ENCODE measurements around the gene PTPRCAP. TPM values are rescaled to one million over a fixed set of nuclear protein-coding genes. Genes with fewer than 3 reads are reported as not detected.

The PTPRCAP gene
- total and polyA plus RNA-seq, 2 experiments from 2014 or later = 3.3 to 3.5 TPM

DNA sequence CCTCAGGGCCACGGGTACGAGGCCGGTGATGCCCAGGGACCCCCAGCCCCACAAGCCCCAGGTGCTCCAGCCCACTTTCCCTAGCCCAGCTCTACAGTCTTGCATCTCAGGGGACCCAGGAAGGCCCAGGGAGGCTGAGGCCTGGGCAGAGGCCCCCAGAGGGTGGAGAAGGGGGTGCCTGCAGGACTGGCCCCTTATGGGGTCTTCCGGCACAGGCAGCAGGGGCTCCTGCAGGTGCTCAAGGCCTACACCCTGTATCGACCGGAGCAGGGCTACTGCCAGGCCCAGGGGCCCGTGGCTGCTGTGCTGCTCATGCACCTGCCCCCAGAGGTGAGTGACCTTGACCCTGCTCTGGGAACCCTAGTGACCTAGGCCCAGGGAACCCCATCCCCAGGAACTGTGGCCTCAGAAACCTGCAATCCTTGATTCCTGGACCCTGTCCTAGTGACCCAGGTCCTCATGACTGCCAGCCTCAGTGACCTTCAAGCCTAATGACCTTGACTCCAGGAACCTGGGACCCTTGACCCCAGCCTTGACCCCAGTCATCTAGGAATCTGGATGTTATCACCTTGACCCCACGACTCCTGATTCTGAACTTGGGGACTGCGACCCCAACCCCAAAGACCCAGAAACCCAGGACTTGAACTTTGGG, 31.7 kb downstream of the PTPRCAP start (continued):
- TF ChIP-seq, protein P1, sequence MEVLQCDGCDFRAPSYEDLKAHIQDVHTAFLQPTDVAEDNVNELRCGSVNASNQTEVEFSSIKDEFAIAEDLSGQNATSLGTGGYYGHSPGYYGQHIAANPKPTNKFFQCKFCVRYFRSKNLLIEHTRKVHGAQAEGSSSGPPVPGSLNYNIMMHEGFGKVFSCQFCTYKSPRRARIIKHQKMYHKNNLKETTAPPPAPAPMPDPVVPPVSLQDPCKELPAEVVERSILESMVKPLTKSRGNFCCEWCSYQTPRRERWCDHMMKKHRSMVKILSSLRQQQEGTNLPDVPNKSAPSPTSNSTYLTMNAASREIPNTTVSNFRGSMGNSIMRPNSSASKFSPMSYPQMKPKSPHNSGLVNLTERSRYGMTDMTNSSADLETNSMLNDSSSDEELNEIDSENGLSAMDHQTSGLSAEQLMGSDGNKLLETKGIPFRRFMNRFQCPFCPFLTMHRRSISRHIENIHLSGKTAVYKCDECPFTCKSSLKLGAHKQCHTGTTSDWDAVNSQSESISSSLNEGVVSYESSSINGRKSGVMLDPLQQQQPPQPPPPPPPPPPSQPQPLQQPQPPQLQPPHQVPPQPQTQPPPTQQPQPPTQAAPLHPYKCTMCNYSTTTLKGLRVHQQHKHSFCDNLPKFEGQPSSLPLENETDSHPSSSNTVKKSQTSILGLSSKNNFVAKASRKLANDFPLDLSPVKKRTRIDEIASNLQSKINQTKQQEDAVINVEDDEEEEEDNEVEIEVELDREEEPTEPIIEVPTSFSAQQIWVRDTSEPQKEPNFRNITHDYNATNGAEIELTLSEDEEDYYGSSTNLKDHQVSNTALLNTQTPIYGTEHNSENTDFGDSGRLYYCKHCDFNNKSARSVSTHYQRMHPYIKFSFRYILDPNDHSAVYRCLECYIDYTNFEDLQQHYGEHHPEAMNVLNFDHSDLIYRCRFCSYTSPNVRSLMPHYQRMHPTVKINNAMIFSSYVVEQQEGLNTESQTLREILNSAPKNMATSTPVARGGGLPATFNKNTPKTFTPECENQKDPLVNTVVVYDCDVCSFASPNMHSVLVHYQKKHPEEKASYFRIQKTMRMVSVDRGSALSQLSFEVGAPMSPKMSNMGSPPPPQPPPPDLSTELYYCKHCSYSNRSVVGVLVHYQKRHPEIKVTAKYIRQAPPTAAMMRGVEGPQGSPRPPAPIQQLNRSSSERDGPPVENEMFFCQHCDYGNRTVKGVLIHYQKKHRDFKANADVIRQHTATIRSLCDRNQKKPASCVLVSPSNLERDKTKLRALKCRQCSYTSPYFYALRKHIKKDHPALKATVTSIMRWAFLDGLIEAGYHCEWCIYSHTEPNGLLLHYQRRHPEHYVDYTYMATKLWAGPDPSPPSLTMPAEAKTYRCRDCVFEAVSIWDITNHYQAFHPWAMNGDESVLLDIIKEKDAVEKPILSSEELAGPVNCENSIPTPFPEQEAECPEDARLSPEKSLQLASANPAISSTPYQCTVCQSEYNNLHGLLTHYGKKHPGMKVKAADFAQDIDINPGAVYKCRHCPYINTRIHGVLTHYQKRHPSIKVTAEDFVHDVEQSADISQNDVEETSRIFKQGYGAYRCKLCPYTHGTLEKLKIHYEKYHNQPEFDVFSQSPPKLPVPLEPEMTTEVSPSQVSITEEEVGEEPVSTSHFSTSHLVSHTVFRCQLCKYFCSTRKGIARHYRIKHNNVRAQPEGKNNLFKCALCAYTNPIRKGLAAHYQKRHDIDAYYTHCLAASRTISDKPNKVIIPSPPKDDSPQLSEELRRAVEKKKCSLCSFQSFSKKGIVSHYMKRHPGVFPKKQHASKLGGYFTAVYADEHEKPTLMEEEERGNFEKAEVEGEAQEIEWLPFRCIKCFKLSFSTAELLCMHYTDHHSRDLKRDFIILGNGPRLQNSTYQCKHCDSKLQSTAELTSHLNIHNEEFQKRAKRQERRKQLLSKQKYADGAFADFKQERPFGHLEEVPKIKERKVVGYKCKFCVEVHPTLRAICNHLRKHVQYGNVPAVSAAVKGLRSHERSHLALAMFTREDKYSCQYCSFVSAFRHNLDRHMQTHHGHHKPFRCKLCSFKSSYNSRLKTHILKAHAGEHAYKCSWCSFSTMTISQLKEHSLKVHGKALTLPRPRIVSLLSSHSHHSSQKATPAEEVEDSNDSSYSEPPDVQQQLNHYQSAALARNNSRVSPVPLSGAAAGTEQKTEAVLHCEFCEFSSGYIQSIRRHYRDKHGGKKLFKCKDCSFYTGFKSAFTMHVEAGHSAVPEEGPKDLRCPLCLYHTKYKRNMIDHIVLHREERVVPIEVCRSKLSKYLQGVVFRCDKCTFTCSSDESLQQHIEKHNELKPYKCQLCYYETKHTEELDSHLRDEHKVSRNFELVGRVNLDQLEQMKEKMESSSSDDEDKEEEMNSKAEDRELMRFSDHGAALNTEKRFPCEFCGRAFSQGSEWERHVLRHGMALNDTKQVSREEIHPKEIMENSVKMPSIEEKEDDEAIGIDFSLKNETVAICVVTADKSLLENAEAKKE (CRISPR knock-in tag; IDR thresholded peaks at IDR 0.05) = no peak
- TF ChIP-seq, protein P2, sequence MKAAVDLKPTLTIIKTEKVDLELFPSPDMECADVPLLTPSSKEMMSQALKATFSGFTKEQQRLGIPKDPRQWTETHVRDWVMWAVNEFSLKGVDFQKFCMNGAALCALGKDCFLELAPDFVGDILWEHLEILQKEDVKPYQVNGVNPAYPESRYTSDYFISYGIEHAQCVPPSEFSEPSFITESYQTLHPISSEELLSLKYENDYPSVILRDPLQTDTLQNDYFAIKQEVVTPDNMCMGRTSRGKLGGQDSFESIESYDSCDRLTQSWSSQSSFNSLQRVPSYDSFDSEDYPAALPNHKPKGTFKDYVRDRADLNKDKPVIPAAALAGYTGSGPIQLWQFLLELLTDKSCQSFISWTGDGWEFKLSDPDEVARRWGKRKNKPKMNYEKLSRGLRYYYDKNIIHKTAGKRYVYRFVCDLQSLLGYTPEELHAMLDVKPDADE (IDR thresholded peaks at IDR 0.05) = no peak

DNA sequence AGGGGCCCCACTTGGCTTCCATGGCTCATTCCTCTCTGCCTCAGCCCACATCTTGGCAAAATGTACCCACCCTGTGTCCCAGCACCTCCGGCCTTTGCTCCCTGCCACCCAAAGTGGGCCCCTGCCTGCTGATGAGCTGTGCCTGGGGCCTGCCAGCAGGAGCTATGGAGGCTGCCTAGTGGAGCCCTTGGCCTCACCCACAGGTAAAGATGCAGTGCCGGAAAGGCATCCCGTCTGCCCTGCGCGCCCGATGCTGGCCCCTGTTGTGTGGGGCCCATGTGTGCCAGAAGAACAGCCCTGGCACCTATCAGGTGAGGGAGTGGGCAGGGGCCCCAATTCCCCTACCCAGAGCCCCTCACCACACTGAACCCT, 32.3 kb downstream of the PTPRCAP start:
- Histone ChIP-seq H2AFZ (no peak overlapping the region), H3K27me3 (ENCODE audit: insufficient read depth) (no peaks in the 10 kb centered on the region), H4K20me1 (replicated peaks; ENCODE audit: insufficient read depth) (peaks cover 6% of the 10 kb centered on the region; the same call in 1 of the 2 replicates), H3K27ac (ENCODE audit: low read depth) (no peak overlapping the region), H3K9me2 (ENCODE audit: insufficient read depth) (no peaks in the 10 kb centered on the region), H3K4me3 (no peak overlapping the region), H3F3A (replicated peaks; ENCODE audit: low read depth) (no peaks in the 10 kb centered on the region), H3K36me3 (ENCODE audit: insufficient read depth) (no peaks in the 10 kb centered on the region), H3K4me2 (no peak overlapping the region), H3K4me1 (ENCODE audit: insufficient read depth) (peaks cover 13% of the 10 kb centered on the region; the same call in 1 of the 2 replicates), H3K79me2 (replicated peaks; ENCODE audit: insufficient read depth) (peaks cover 10% of the 10 kb centered on the region)
- ATAC-seq (no peak), DNase-seq (ENCODE audit: low spot score) (no peak)
- peaks cover 5% of the 10 kb centered on the region for H3K36me3 Mint-ChIP-seq (ENCODE audit: low read depth)
- peaks cover 21% of the 10 kb centered on the region for H3K4me1 Mint-ChIP-seq
- H3K4me3 Mint-ChIP-seq = no peak overlapping the region
- no peak overlapping the region for H3K27ac Mint-ChIP-seq
- no peaks in the 10 kb centered on the region for H3K9me3 Mint-ChIP-seq
- peaks cover 20% of the 10 kb centered on the region for H3K27me3 Mint-ChIP-seq (ENCODE audit: insufficient read depth, low read depth, poor library complexity)
- TF ChIP-seq, protein P3, sequence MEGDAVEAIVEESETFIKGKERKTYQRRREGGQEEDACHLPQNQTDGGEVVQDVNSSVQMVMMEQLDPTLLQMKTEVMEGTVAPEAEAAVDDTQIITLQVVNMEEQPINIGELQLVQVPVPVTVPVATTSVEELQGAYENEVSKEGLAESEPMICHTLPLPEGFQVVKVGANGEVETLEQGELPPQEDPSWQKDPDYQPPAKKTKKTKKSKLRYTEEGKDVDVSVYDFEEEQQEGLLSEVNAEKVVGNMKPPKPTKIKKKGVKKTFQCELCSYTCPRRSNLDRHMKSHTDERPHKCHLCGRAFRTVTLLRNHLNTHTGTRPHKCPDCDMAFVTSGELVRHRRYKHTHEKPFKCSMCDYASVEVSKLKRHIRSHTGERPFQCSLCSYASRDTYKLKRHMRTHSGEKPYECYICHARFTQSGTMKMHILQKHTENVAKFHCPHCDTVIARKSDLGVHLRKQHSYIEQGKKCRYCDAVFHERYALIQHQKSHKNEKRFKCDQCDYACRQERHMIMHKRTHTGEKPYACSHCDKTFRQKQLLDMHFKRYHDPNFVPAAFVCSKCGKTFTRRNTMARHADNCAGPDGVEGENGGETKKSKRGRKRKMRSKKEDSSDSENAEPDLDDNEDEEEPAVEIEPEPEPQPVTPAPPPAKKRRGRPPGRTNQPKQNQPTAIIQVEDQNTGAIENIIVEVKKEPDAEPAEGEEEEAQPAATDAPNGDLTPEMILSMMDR (conservative IDR thresholded peaks at IDR 0.05; ENCODE audit: low read depth in 2 of 2) = no peak
- no peak for TF ChIP-seq NANOG (IDR thresholded peaks at IDR 0.05; ENCODE audit: borderline replicate concordance)
- TF ChIP-seq EZH2 (IDR thresholded peaks at IDR 0.05; ENCODE audit: low read depth, unreplicated experiment) = no peak
- TF ChIP-seq STAT1 (IDR thresholded peaks at IDR 0.05; ENCODE audit: unreplicated experiment) = no peak
- no peak for TF ChIP-seq EZH2phosphoT487 (IDR thresholded peaks at IDR 0.05; ENCODE audit: unreplicated experiment)
- TF ChIP-seq, protein P4, sequence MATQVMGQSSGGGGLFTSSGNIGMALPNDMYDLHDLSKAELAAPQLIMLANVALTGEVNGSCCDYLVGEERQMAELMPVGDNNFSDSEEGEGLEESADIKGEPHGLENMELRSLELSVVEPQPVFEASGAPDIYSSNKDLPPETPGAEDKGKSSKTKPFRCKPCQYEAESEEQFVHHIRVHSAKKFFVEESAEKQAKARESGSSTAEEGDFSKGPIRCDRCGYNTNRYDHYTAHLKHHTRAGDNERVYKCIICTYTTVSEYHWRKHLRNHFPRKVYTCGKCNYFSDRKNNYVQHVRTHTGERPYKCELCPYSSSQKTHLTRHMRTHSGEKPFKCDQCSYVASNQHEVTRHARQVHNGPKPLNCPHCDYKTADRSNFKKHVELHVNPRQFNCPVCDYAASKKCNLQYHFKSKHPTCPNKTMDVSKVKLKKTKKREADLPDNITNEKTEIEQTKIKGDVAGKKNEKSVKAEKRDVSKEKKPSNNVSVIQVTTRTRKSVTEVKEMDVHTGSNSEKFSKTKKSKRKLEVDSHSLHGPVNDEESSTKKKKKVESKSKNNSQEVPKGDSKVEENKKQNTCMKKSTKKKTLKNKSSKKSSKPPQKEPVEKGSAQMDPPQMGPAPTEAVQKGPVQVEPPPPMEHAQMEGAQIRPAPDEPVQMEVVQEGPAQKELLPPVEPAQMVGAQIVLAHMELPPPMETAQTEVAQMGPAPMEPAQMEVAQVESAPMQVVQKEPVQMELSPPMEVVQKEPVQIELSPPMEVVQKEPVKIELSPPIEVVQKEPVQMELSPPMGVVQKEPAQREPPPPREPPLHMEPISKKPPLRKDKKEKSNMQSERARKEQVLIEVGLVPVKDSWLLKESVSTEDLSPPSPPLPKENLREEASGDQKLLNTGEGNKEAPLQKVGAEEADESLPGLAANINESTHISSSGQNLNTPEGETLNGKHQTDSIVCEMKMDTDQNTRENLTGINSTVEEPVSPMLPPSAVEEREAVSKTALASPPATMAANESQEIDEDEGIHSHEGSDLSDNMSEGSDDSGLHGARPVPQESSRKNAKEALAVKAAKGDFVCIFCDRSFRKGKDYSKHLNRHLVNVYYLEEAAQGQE (IDR thresholded peaks at IDR 0.05; ENCODE audit: unreplicated experiment) = no peak
